COLO668 (cell line): ENCODE data around the gene KBTBD6.
A peak's percentile ranks its signal among the peaks of the same experiment; 100 is the strongest.
"Not testable (repeated sequence)": the region's sequence is repeated elsewhere in the genome, so short reads cannot be mapped to it uniquely, and the experiment has no call there.

Experiments
- DNase-seq: peaks from one replicate; lab custom pipeline; 2025; ENCODE audit not compliant: unreplicated experiment; lab: John Stamatoyannopoulos, UW

Gene KBTBD6

DNA sequence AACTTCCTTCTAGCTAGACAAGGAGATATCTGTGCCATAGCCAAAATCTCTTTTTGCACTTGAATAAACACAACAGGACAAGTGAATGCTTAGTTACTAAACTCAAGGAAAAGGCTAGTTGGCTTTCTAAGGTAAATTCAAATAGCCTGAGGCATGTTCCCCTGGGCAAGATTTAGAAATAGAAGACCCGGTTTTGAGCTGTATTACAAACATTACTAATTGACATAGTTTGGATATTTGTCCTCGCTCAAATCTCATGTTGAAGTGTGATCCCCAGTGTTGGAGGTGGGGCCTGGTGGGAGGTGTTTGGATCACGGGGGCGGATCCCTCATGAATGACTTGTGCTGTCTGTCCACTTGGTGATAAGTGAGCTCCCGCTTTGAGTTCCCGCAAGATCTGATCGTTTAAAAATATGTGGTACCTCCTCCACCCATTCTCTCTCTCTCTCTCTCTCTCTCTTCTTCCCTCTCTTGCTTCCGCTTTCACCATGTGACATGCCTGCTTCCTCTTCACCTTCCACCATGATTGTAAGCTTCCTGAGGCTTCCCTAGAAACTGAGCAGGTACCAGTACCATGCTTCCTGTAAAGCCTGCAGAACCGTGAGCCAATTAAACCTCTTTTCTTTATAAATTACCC is 3.9 kb upstream of the KBTBD6 start:
- no peak for DNase-seq

GRCh38 chr13:41133951-41134350 is 1.3 kb upstream of the KBTBD6 start:
- no peak for DNase-seq

DNA sequence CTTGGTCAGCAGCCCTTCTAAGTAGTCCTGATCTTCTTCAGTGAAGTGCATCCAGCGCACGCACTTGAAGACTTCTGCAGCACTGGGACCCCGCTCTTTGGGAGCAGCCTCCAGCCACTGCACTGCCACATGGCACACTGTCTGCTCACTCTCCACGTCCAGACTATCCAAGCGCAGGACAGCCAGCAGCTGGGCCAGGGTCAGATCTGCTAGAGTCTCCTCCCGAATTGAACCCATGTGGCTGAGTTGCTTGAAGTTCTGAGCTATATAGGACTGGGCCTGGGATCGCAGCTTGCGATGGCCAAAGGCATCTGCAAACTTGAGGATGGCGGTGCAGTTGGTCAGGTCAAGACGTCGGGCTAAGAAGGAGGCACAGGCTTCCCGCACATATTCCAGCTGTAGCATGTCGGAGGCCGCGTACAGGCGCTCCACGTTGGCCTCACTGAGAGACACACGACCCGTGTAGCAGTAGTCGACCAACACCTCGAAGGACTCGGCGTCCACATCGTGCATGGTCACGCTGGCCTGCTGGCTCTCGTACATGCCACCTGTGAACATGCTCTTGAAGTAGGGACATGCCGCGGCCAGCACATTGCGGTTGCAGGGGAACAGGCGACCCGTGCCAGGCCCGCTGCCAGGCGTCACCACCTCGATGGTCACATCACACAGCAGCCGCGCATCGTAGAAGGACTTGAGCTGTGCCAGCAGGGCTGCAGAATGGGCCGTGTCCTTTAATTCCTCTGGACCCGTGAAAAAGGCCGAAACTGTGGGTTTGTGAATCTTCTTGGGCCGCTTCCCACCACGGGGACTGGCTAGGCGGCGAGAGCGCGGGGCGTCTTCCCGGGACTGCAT is 716 bp downstream of the KBTBD6 start:
- DNase-seq, result peak; percentile 77

- DNase-seq, result not testable (repeated sequence)
Observed at GRCh38 chr13:41131189-41131588, 1.4 kb downstream of the KBTBD6 start.

DNA sequence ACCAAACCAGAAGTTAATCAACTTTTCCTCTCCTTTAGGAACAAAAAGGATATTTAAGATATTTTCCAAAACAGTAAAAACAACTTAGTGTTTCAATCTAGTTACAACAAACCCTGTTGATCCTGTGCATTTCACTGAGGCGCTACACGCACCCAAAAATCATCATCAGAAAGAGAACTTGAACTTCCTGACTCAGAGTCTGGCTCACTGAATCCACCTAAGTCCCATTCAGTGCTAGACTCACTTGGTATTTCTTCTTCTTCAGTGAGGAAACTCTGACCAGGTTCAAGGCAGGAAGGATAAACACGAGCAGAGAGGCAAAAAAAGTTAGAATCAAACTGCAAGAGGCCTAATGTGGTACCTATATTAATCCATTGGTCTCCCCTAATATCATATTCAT is 2.2 kb downstream of the KBTBD6 start:
- DNase-seq, result no peak

DNA sequence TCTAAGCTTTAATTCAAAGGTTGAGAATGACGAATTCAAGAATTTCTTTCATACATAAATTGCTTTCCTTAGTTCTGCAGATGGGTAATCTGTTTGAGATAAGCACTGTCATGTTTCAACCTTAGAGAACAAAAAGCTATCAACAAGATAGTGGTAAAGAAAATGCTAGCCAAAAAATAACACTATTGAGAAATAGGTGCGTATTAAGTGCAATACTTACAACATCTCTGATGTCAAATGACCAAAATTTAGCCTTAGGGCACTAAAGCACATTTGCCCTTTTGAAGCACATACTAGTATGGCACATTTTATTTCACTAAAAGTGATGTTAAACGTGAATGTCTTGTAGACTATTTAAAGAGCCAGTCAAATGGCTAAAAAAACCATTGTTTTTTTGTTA is 4.9 kb downstream of the KBTBD6 start:
- DNase-seq, result no peak

DNA sequence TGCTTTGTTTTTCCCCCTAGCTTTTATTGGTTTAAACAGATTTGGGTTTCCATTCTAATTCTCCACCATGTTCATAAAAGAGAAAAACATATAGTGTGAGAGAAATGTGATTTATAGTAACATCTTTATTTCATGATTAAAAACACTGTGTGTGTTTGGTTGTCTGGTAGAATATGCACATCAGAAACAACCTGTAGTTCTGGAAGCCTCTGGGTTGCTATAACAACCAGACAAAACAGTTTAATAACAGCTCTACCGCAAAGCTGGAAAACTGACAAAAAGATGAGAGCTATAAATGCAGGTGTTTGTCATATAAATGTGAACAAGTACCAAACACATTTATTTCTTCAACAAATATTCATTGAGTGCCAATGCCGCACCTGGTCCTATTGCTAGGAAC is 9.8 kb downstream of the KBTBD6 start:
- no peak for DNase-seq

GRCh38 chr13:41117869-41118268 is 14.7 kb downstream of the KBTBD6 start:
- DNase-seq, result no peak

- DNase-seq, result no peak
Observed at GRCh38 chr13:41111454-41111853, 21.1 kb downstream of the KBTBD6 start.

- no peak for DNase-seq
Observed at GRCh38 chr13:41107584-41108014, 25.0 kb downstream of the KBTBD6 start.

DNA sequence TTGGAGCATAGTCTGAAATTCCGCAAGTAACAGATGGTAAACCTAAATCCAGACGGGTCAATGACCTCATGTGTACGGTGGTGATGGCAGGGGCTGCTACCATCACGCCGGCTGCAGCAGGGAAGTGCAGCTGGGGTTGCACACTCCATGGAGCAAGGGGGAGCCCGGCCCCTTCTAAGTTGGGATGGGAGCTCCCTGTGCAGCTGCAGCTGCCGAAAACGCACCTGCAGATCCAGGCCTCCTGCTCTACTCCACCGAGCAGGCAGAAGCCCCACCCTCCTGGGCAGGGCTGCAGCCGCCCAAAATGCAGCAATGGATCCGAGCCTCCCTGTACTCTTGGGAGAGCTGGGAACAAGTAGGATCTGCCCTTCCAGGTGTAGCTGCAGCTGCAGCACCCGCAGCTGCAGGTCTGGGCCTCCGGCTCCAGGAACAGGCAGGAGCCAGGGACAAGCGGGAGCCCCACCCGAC is 25.5 kb downstream of the KBTBD6 start:
- DNase-seq, result no peak

DNA sequence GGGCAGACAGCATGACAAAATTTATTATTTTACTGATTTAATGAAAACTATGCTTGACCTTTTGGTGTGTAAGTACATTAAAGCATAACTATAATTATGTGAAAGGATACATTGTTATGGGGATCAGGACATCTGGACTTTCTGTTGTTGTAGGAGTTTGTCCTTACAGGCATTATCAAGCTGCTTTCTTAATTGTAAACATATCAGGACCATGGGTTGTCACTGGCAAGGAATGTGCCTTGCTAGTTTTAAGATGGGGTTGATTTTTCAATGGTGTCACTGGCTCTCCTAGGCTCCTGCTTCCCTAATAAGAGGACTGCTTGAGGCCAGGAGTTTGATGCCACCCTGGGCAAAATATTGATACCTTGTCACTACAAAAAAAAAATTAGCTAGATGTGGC is 32.6 kb downstream of the KBTBD6 start:
- DNase-seq, result no peak

DNA sequence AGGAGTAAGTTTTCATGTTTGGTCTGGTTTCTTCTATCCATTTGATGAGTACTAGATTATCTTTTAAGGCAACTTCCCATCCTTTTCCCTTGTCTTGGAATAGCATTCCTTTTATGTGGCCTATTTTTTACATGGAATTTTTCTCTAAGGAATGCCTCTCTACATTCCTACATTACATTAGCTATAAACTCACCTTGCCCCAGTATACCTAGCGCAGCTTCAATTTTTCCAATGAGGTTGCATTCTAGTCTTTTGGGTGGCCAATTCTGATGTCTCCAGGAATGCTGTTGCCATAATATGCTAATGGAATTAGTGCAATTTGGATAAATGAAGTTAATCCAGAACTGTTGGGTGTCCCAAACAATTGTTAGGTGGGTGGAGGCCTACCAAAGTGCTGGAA is 33.8 kb downstream of the KBTBD6 start:
- DNase-seq, result no peak

DNA sequence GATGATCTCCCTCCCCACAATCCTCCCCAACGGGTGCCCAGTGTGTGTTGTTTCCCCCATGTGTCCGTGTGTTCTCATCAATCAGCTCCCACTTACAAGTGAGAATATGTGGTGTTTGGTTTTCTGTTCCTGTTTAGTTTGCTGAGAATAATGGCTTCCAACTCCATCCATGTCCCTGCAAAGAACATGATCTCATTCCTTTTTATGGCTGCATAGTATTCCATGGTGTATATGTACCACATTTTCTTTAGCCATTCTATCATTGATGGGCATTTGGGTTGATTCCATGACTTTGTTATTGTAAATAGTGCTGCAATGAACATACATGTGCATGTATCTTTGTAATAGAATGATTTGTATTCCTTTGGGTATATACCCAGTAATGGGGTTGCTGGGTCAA is 36.9 kb downstream of the KBTBD6 start:
- not testable (repeated sequence) for DNase-seq

- DNase-seq, result no peak
Observed at GRCh38 chr13:41085961-41086585, 46.5 kb downstream of the KBTBD6 start.

GRCh38 chr13:41079725-41080124 is 52.9 kb downstream of the KBTBD6 start:
- DNase-seq, result no peak
